Panc1 (cell line): ENCODE measurements around the gene CDH3.

Experiments used
- CTCF ChIP-seq: fragments of 450-650 bp; IDR thresholded peaks from 2 replicates; pipeline ENCODE4 v1.5.1; 2017; ENCODE audit warnings: mild to moderate bottlenecking
- POLR2AphosphoS5 ChIP-seq: IDR thresholded peaks from 2 replicates; pipeline ENCODE4 v1.6.1; 2012; ENCODE audit warnings: mild to moderate bottlenecking, low read depth, low read length, moderate library complexity

- TF ChIP-seq CTCF (no peak), POLR2AphosphoS5 (no peak)
Measured at GRCh38 chr16:68700120-68700519, 55.0 kb downstream of the CDH3 start.
